H1 (cell line): ENCODE data around the gene SPTBN4. TPM values are rescaled to one million over a fixed set of nuclear protein-coding genes. Genes with fewer than 3 reads are reported as not detected.

ENCODE experiments used
- BACH1 ChIP-seq: IDR thresholded peaks from 2 replicates; pipeline ENCODE4 v1.6.1; 2012; ENCODE audit warnings: low read length, improper control_type of control experiment
- CHD1 ChIP-seq: IDR thresholded peaks from 2 replicates; pipeline ENCODE4 v1.6.1; 2012; ENCODE audit warnings: low read depth, low read length, improper control_type of control experiment
- CTBP2 ChIP-seq: IDR thresholded peaks from 2 replicates; pipeline ENCODE4 v1.7.0; 2011; ENCODE audit warnings: borderline replicate concordance, mild to moderate bottlenecking, moderate library complexity, mixed read lengths, low read length; ENCODE audit not compliant: insufficient read depth, insufficient read length
- MAX ChIP-seq: IDR thresholded peaks from 2 replicates; pipeline ENCODE4 v1.6.1; 2012; ENCODE audit warnings: inconsistent platforms
- NANOG ChIP-seq: IDR thresholded peaks from 2 replicates; pipeline ENCODE4 v1.6.1; 2011; ENCODE audit warnings: low read length, low read depth, mild to moderate bottlenecking, inconsistent platforms; ENCODE audit not compliant: insufficient read depth, poor library complexity, severe bottlenecking
- PHF8 ChIP-seq: fragments of 200-600 bp; sonication (generic); conservative IDR thresholded peaks from 2 replicates; pipeline ENCODE4 v1.7.1; 2012; ENCODE audit warnings: low read depth, mild to moderate bottlenecking, inconsistent platforms, low read length, moderate library complexity
- POLR2A ChIP-seq, 2 experiments: IDR thresholded peaks; 1 replicate in 1 of 2; 2 replicates in 1 of 2; pipeline ENCODE4 v1.6.1; 2011; ENCODE audit warnings: low read depth in 2 of 2, low read length in 2 of 2, mild to moderate bottlenecking in 2 of 2; ENCODE audit errors: control extremely low read depth in 1 of 2
- SIX5 ChIP-seq: IDR thresholded peaks from 2 replicates; pipeline ENCODE4 v1.6.1; 2011; ENCODE audit warnings: mild to moderate bottlenecking, low read depth, low read length
- ZNF274 ChIP-seq: IDR thresholded peaks from 2 replicates; pipeline ENCODE4 v1.7.0; 2012; ENCODE audit warnings: low read length, borderline replicate concordance; ENCODE audit errors: extremely low read depth
- polyA plus RNA-seq, 7 experiments: library from polyadenylated mRNA; depleted of rRNA in 3 of 7; stranded (reverse) in 5 of 7; unstranded in 2 of 7; fragments of >200 nt in 5 of 7; fragments of 200-250 nt in 2 of 7; gene quantifications; 1 replicate in 5 of 7; 2 replicates in 1 of 7; 4 replicates in 1 of 7; pipeline versions ENCODE4 v1.2.1 to v1.2.3, GENCODE V29; 2011 to 2013; ENCODE audit warnings: missing spikeins in 2 of 7, mixed read lengths in 2 of 7
- total RNA-seq: library from RNA; stranded (reverse); fragmentation: NEBNext Ultra II Directional; extraction: Animal tissue kit (Norgen Biotek cat#: 25700); gene quantifications from 2 replicates; pipeline ENCODE4 v1.2.1, GENCODE V29; 2021

SPTBN4 gene
- total and polyA plus RNA-seq, 2 of the 8 experiments (the other 6 are each of a cell fraction or from before 2014, with no cell fraction given), result 1.9 to 3.0 TPM

DNA sequence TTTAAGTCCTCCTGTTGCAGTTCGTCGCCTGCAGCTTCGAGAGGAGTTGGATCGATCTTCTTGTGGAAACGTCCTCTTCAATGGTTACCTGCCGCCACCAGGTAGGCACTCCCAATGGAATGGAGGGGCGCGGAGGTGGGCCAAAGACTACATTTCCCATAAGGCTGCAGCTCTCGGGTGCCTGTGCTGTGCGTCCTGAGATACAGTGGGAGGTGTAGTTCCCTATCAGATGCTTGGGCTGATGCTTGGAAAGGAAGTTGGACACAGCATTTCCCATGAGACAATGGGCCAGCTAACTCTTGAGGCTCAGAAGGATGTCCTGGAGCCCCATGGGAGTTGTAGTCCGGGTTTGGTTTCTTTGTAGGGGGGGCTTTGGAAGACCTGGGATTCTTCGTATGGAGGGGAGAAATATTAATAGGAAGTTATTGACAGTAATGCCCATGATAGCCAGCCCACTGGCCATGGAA is 111.7 kb downstream of the SPTBN4 start (continued):
- TF ChIP-seq ZNF274, result no peak
- peak; percentile 96 for TF ChIP-seq SIX5
- TF ChIP-seq CHD1, result no peak
- TF ChIP-seq NANOG, result no peak
- TF ChIP-seq POLR2A (IDR thresholded peaks at IDR 0.05; ENCODE audit: control extremely low read depth in 1 of 2, low read depth in 2 of 2, low read length in 2 of 2), result no peak
- no peak for TF ChIP-seq BACH1
- no peak for TF ChIP-seq PHF8
- no peak for TF ChIP-seq MAX
- TF ChIP-seq CTBP2, result no peak
